GM23248 (cell line): ENCODE results near the gene CXorf58.

Experiments
- EZH2 ChIP-seq: fragments of 200-600 bp; sonication (generic); IDR thresholded peaks from 2 replicates; pipeline ENCODE4 v1.6.1; 2018; ENCODE audit warnings: antibody characterized with exemption, mild to moderate bottlenecking; ENCODE audit not compliant: insufficient read depth, poor library complexity, severe bottlenecking
- EZH2phosphoT487 ChIP-seq: fragments of 200-600 bp; sonication (generic); IDR thresholded peaks from 2 replicates; pipeline ENCODE4 v1.6.1; 2018; ENCODE audit warnings: antibody characterized with exemption, moderate library complexity, mild to moderate bottlenecking, low read depth; ENCODE audit not compliant: insufficient read depth

GRCh38 chrX:23981711-23982110 is 73.9 kb downstream of the CXorf58 start:
- TF ChIP-seq EZH2 = no peak
- no peak for TF ChIP-seq EZH2phosphoT487
